SU-DHL-6 (cell line): ENCODE measurements around the gene AP5Z1.

Experiments used
- CTCF ChIP-seq: fragments of 200-600 bp; sonication (generic); IDR thresholded peaks from one replicate; pipeline ENCODE4 v1.5.1; 2017; ENCODE audit warnings: antibody characterized with exemption, mild to moderate bottlenecking, low read length, moderate library complexity; ENCODE audit not compliant: insufficient read depth, poor library complexity, severe bottlenecking
- EZH2phosphoT487 ChIP-seq: fragments of 200-600 bp; sonication (generic), shearing (Covaris generic); conservative IDR thresholded peaks from 2 replicates; pipeline ENCODE4 v1.6.1; 2018; ENCODE audit warnings: mild to moderate bottlenecking, antibody characterized with exemption, low read length, moderate library complexity, mixed read lengths

GRCh38 chr7:4783292-4783652, 7.8 kb downstream of the AP5Z1 start:
- TF ChIP-seq CTCF (no peak), EZH2phosphoT487 (no peak)
